Uterus (tissue), 4 donors: Measurements from ENCODE around the gene ILF2. TPM values are rescaled to one million over a fixed set of nuclear protein-coding genes. Genes with fewer than 3 reads are reported as not detected.
A peak's percentile ranks its signal among the peaks of the same experiment; 100 is the strongest.

ENCODE experiments used
- DNase-seq, 2 donors: peaks; one replicate each; pipeline ENCODE4 v3.0.0-alpha.2; 2019 to 2020
- H3K27ac ChIP-seq, 2 donors: fragments of 200-600 bp; sonication (generic); 1 replicate in 1 of 2; 2 replicates in 1 of 2; pipeline ENCODE4 v1.5.1; 2016 to 2018
- H3K27me3 ChIP-seq, 2 donors: fragments of 200-600 bp; sonication (generic); one replicate each; pipeline ENCODE4 v1.5.1; 2018 to 2019; ENCODE audit warnings: control low read depth in 1 of 2
- H3K36me3 ChIP-seq, 2 donors: fragments of 200-600 bp; sonication (generic); one replicate each; pipeline ENCODE4 v1.5.1; 2019; ENCODE audit warnings: control low read depth in 1 of 2
- H3K4me1 ChIP-seq, 2 donors: fragments of 200-600 bp; sonication (generic); one replicate each; pipeline ENCODE4 v1.5.1; 2018 to 2019; ENCODE audit warnings: control low read depth in 1 of 2
- H3K4me3 ChIP-seq, 2 donors: fragments of 200-600 bp; sonication (generic); 1 replicate in 1 of 2; 2 replicates in 1 of 2; pipeline ENCODE4 v1.5.1; 2018 to 2019; ENCODE audit warnings: mild to moderate bottlenecking in 1 of 2
- H3K9me3 ChIP-seq, 2 donors: fragments of 200-600 bp; sonication (generic); one replicate each; pipeline ENCODE4 v1.5.1; 2019; ENCODE audit warnings: control low read depth in 1 of 2
- CTCF ChIP-seq, 4 experiments: fragments of 200-600 bp in 2 of 4; fragments of 450-650 bp in 2 of 4; sonication (generic) in 2 of 4; IDR thresholded peaks; one replicate each; pipeline ENCODE4 v1.5.1; 2016 to 2019; ENCODE audit warnings: antibody characterized with exemption in 4 of 4, mild to moderate bottlenecking in 2 of 4, moderate library complexity in 1 of 4
- POLR2A ChIP-seq, 2 donors: fragments of 450-650 bp; IDR thresholded peaks; one replicate each; pipeline ENCODE4 v1.6.1; 2016; ENCODE audit warnings: antibody characterized with exemption in 2 of 2, mild to moderate bottlenecking in 1 of 2, moderate library complexity in 1 of 2
- intact Hi-C: fragments of 100-400 bp; cut with DNase I; formaldehyde crosslinking; loops from one replicate; pipeline ENCODE4 v1.15.1; 2023; ENCODE audit warnings: low total_unique reads
- microRNA-seq: library from miRNA; unstranded; fragments of <30 nt; microRNA quantifications from one replicate; pipeline ENCODE4, GENCODE V29; 2016; ENCODE audit warnings: borderline microRNAs expressed, borderline replicate concordance
- small RNA-seq: library from RNA; depleted of rRNA; stranded (forward); fragments of <200 nt; gene quantifications from one replicate; pipeline ENCODE3, GENCODE V24; 2016
- total RNA-seq, 4 donors: library from RNA; depleted of rRNA in 3 of 4; stranded (reverse); fragments of >200 nt in 3 of 4; gene quantifications; one replicate each; pipeline versions ENCODE4 v1.1.0 to v1.2.4, GENCODE V29; 2014 to 2023
- donor health status: DM: yes; HTN: yes; CAD: no.

Gene ILF2
- total RNA-seq, 4 donors from 2014 or later: 82.7 to 252 (median 111) TPM

DNA sequence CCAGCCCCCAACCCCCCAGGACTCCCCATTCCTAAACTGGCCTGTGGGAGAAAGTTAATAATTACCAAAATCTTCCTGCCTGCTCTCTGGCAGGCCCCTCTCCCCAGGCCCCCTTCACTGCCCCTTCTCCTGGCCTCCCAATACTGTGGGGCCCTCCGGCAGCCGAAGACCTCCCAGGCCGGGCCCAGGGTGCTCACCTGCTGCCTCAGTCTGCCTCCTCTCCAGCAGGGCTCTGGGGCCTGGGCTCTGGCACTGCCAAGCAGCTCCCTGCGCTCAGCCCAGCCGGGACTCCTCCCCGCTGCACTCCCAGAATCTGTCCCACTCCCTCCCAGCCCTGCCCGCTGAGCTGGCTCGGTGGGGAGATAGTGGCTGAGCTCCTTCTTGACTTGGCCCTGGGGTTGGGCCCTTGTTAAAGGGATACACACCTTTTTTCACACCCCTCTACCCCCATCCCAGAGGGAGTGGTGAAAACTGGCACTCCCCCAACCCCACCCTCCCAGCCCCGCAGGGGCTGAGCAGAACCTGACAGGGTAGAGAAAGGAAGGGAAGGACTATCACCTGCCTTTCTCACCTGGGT, 58.0 kb downstream of the ILF2 start, which contains the start of gene S100A16:
TSS of gene S100A16 (minus strand) at position 383 of the 577 bp plus-strand sequence. CDS start 4,986 bp downstream, outside the sequence.
- H3K4me1 ChIP-seq: peaks cover 8% of the 10 kb centered on the region in 2 donors
- intact Hi-C loops: no loop called here

GRCh38 chr1:153612111-153612754, 58.6 kb downstream of the ILF2 start:
- Histone ChIP-seq H3K27me3 (no peaks in the 10 kb centered on the region), H3K36me3 (no peaks in the 10 kb centered on the region), H3K27ac (peak overlapping the region; percentile 90 to 94), H3K9me3 (no peaks in the 10 kb centered on the region), H3K4me1 (peaks cover 8 to 12% of the 10 kb centered on the region in 2 donors), H3K4me3 (peak overlapping the region; percentile 59 to 66)
- intact Hi-C loops: no loop called here
- TF ChIP-seq CTCF (IDR thresholded peaks at IDR 0.05): no peak
- no peak for TF ChIP-seq POLR2A (IDR thresholded peaks at IDR 0.05)
- peak in 1 of 2 donors; percentile 36 for DNase-seq

More for the DNA sequence above, 58.0 kb downstream of the ILF2 start, which contains the start of gene S100A16:
- Histone ChIP-seq H3K9me3 (no peaks in the 10 kb centered on the region), H3K36me3 (no peaks in the 10 kb centered on the region), H3K27me3 (no peaks in the 10 kb centered on the region), H3K27ac (peak within 1 kb of the TSS; percentile 90 to 94), H3K4me3 (peak within 1 kb of the TSS; percentile 59 to 66)
- peak; percentile 81 for DNase-seq
- TF ChIP-seq POLR2A (IDR thresholded peaks at IDR 0.05) (peak; percentile 51 to 80), CTCF (IDR thresholded peaks at IDR 0.05) (no peak)

Small RNAs within 50 kb of the gene (microRNA-seq; reads per million reads assigned to microRNA genes)
- not detected for gene MIR8083

Small RNAs within 50 kb of the gene (small RNA-seq; reads per million reads assigned to genes)
- gene MIR8083 (not detected), gene RN7SL372P (not detected)

Other genes with a start within 250 kb of the ILF2 start
- gene S100A7, start 210.3 kb downstream of the ILF2 start, total RNA-seq: 1 to 10 TPM in 1 of 4 donors, not detected in 3; 3.5 TPM
- 100 to 1,000 TPM in 3 of 4 donors, 10 to 100 TPM in 1; 55.5 to 729 (median 448) TPM for gene S100A6, start 135.0 kb downstream of the ILF2 start, total RNA-seq
- not detected for gene S100A5, start 130.1 kb downstream of the ILF2 start, total RNA-seq
- 100 to 1,000 TPM in 3 of 4 donors, 10 to 100 TPM in 1; 58.9 to 226 (median 155) TPM for gene S100A4, start 125.2 kb downstream of the ILF2 start, total RNA-seq
- gene S100A3, start 121.7 kb downstream of the ILF2 start, total RNA-seq: 1 to 10 TPM in 2 of 4 donors, not detected in 2; 1.2 to 3.7 TPM
- gene S100A2, start 105.1 kb downstream of the ILF2 start, total RNA-seq: 1 to 10 TPM in 2 of 4 donors, not detected in 2; 2.1 to 2.7 TPM
- gene S100A16, start 57.9 kb downstream of the ILF2 start, total RNA-seq: 100 to 1,000 TPM in 1 of 4 donors, 10 to 100 TPM in 3; 57.4 to 122 (median 72.1) TPM
- 1 to 10 TPM in 1 of 4 donors, under 1 TPM in 1, not detected in 2; 0.29 to 6.2 TPM for gene S100A14, start 54.7 kb downstream of the ILF2 start, total RNA-seq
- gene S100A13, start 43.5 kb downstream of the ILF2 start, total RNA-seq: 100 to 1,000 TPM in 2 of 4 donors, 10 to 100 TPM in 2; 25.9 to 269 (median 126) TPM
- gene S100A1, start 42.6 kb downstream of the ILF2 start, total RNA-seq: 1 to 10 TPM in 1 of 4 donors, not detected in 3; 3.8 TPM
- gene CHTOP, start 36.9 kb downstream of the ILF2 start, total RNA-seq: 10 to 100 TPM; 43.8 to 91.0 (median 70.8) TPM
- gene SNAPIN, start 12.3 kb downstream of the ILF2 start, total RNA-seq: 100 to 1,000 TPM in 1 of 4 donors, 10 to 100 TPM in 3; 35.5 to 101 (median 71.3) TPM
- gene NPR1, start 7.7 kb upstream of the ILF2 start, total RNA-seq: 10 to 100 TPM; 34.1 to 74.0 (median 50.8) TPM
- gene INTS3, start 57.1 kb upstream of the ILF2 start, total RNA-seq: 10 to 100 TPM; 35.9 to 70.1 (median 61.3) TPM
- 100 to 1,000 TPM in 1 of 4 donors, 10 to 100 TPM in 3; 12.9 to 364 (median 36.7) TPM for gene SLC27A3, start 104.4 kb upstream of the ILF2 start, total RNA-seq